Keratinocyte (primary cell): ENCODE data around the gene NEBL. TPM values are rescaled to one million over a fixed set of nuclear protein-coding genes. Genes with fewer than 3 reads are reported as not detected.

ENCODE experiments used
- DNase-seq: peaks from one replicate; pipeline ENCODE4 v3.0.0-alpha.2; 2011; ENCODE audit warnings: low read depth, missing footprints, low spot score
- FAIRE-seq: peaks from 2 replicates; lab custom pipeline; 2011; peaks lifted over from hg19 to GRCh38; lab: Jason Lieb, UNC
- H2AFZ ChIP-seq: 2 replicates; pipeline ENCODE4 v1.6.0; 2012; ENCODE audit warnings: low read length, control low read depth, inconsistent platforms; ENCODE audit not compliant: control insufficient read depth
- H3K27ac ChIP-seq: 2 replicates; pipeline ENCODE4 v1.5.1; 2011; ENCODE audit warnings: low read length; ENCODE audit not compliant: control insufficient read depth, insufficient read depth
- H3K27me3 ChIP-seq: 3 replicates; pipeline ENCODE4 v1.6.0; 2011; ENCODE audit warnings: low read length; ENCODE audit not compliant: control insufficient read depth, insufficient read depth; ENCODE audit errors: extremely low read depth
- H3K36me3 ChIP-seq, 2 experiments: 2 replicates in 1 of 2; 3 replicates in 1 of 2; pipeline ENCODE4 v1.5.1; 2011; ENCODE audit warnings: low read length in 2 of 2, mild to moderate bottlenecking in 1 of 2; ENCODE audit not compliant: control insufficient read depth in 2 of 2, insufficient read depth in 2 of 2; ENCODE audit errors: extremely low read depth in 1 of 2
- H3K4me1 ChIP-seq: 3 replicates; pipeline ENCODE4 v1.5.1; 2011; ENCODE audit warnings: low read length; ENCODE audit not compliant: control insufficient read depth, insufficient read depth; ENCODE audit errors: extremely low read depth
- H3K4me2 ChIP-seq: 3 replicates; pipeline ENCODE4 v1.6.0; 2011; ENCODE audit warnings: low read depth, low read length; ENCODE audit not compliant: control insufficient read depth, insufficient read depth; ENCODE audit errors: extremely low read depth
- H3K4me3 ChIP-seq, 3 experiments: fragments of 200-600 bp in 1 of 3; sonication (generic) in 1 of 3; 2 replicates in 2 of 3; 3 replicates in 1 of 3; pipeline ENCODE4 v1.5.1; 2011 to 2016; ENCODE audit warnings: low read length in 3 of 3, mild to moderate bottlenecking in 3 of 3, control low read depth in 2 of 3, inconsistent platforms in 1 of 3, low read depth in 1 of 3, mixed read lengths in 1 of 3, mixed run types in 1 of 3, moderate library complexity in 1 of 3; ENCODE audit not compliant: control insufficient read depth in 2 of 3, insufficient read depth in 2 of 3; ENCODE audit errors: extremely low read depth in 1 of 3
- H3K79me2 ChIP-seq: 2 replicates; pipeline ENCODE4 v1.6.0; 2012; ENCODE audit warnings: low read length; ENCODE audit not compliant: control insufficient read depth, insufficient read depth
- H3K9ac ChIP-seq: 3 replicates; pipeline ENCODE4 v1.6.0; 2011; ENCODE audit warnings: low read length; ENCODE audit not compliant: control insufficient read depth, insufficient read depth; ENCODE audit errors: extremely low read depth
- H3K9me1 ChIP-seq: 3 replicates; pipeline ENCODE4 v1.6.0; 2011; ENCODE audit warnings: low read length; ENCODE audit not compliant: control insufficient read depth, insufficient read depth; ENCODE audit errors: extremely low read depth
- H3K9me3 ChIP-seq: 2 replicates; pipeline ENCODE4 v1.5.1; 2012; ENCODE audit warnings: low read depth, low read length; ENCODE audit not compliant: control insufficient read depth
- H4K20me1 ChIP-seq: 3 replicates; pipeline ENCODE4 v1.6.0; 2011; ENCODE audit warnings: low read length; ENCODE audit not compliant: control insufficient read depth, insufficient read depth; ENCODE audit errors: extremely low read depth
- CTCF ChIP-seq, 3 experiments: IDR thresholded peaks in 1 of 3; conservative IDR thresholded peaks in 1 of 3; optimal IDR thresholded peaks in 1 of 3; 2 replicates in 2 of 3; 3 replicates in 1 of 3; pipeline versions ENCODE3 to v1.5.1; 2011; ENCODE audit warnings: low read length in 3 of 3, mild to moderate bottlenecking in 3 of 3, moderate library complexity in 2 of 3, control low read depth in 1 of 3, inconsistent platforms in 1 of 3; ENCODE audit not compliant: insufficient read depth in 2 of 3; ENCODE audit errors: extremely low read depth in 1 of 3
- EZH2 ChIP-seq: IDR thresholded peaks from one replicate; pipeline ENCODE4 v1.6.1; 2012; ENCODE audit warnings: inconsistent platforms, mild to moderate bottlenecking, low read length, moderate library complexity
- dilution Hi-C: fragments of 300-500 bp; cut with MboI; formaldehyde crosslinking; loops from one replicate; pipeline ENCODE4 v1.7.0; 2020; ENCODE audit warnings: low sequenced_read_pairs; ENCODE audit not compliant: extremely low pct_ligation_motif_present
- polyA plus RNA-seq, 5 experiments: library from polyadenylated mRNA; depleted of rRNA in 3 of 5; stranded (reverse) in 3 of 5; stranded (forward) in 1 of 5; unstranded in 1 of 5; fragments of >200 nt; gene quantifications; 1 replicate in 1 of 5; 2 replicates in 3 of 5; 3 replicates in 1 of 5; pipeline versions ENCODE4 v1.2.1 to v1.2.3, GENCODE V29; 2011 to 2012; ENCODE audit warnings: missing spikeins in 2 of 5, low read depth in 1 of 5, low replicate concordance in 1 of 5

The NEBL gene
- polyA plus RNA-seq, 1 donor (not counting 4 experiments of a cell fraction or from before 2014, with no cell fraction given) = 4.5 TPM

- FAIRE-seq = no peak
- Histone ChIP-seq H3K4me2 (no peak overlapping the region), H3K4me1 (no peaks in the 10 kb centered on the region), H3K9me3 (no peaks in the 10 kb centered on the region), H4K20me1 (no peaks in the 10 kb centered on the region), H3K9ac (no peak overlapping the region), H2AFZ (no peak overlapping the region), H3K27me3 (no peaks in the 10 kb centered on the region), H3K27ac (no peak overlapping the region), H3K79me2 (no peaks in the 10 kb centered on the region), H3K4me3 (no peak overlapping the region), H3K36me3 (no peaks in the 10 kb centered on the region), H3K9me1 (no peaks in the 10 kb centered on the region)
- TF ChIP-seq EZH2 (no peak), CTCF (optimal IDR thresholded peaks at IDR 0.05 in 1 of 3, IDR thresholded peaks at IDR 0.05 in 1 of 3, conservative IDR thresholded peaks at IDR 0.05 in 1 of 3; ENCODE audit: extremely low read depth in 1 of 3, insufficient read depth in 2 of 3, low read length in 3 of 3) (no peak)
- dilution Hi-C loops = no loop called here
- no peak for DNase-seq
Measured at GRCh38 chr10:20760460-20760859, 136.7 kb downstream of the NEBL start.

GRCh38 chr10:20748551-20748950, 148.6 kb downstream of the NEBL start:
- Histone ChIP-seq H3K4me3 (no peak overlapping the region), H2AFZ (no peak overlapping the region), H4K20me1 (no peaks in the 10 kb centered on the region), H3K27me3 (no peaks in the 10 kb centered on the region), H3K9me1 (no peaks in the 10 kb centered on the region), H3K27ac (no peak overlapping the region), H3K79me2 (no peaks in the 10 kb centered on the region), H3K36me3 (no peaks in the 10 kb centered on the region), H3K4me1 (no peaks in the 10 kb centered on the region), H3K9me3 (no peaks in the 10 kb centered on the region), H3K4me2 (no peak overlapping the region), H3K9ac (no peak overlapping the region)
- TF ChIP-seq CTCF (optimal IDR thresholded peaks at IDR 0.05 in 1 of 3, IDR thresholded peaks at IDR 0.05 in 1 of 3, conservative IDR thresholded peaks at IDR 0.05 in 1 of 3; ENCODE audit: extremely low read depth in 1 of 3, insufficient read depth in 2 of 3, low read length in 3 of 3) (no peak), EZH2 (no peak)
- DNase-seq (no peak), FAIRE-seq (no peak)
- dilution Hi-C loops = no loop called here
